Measurements from ENCODE around the gene KDELR3.

The KDELR3 gene

DNA sequence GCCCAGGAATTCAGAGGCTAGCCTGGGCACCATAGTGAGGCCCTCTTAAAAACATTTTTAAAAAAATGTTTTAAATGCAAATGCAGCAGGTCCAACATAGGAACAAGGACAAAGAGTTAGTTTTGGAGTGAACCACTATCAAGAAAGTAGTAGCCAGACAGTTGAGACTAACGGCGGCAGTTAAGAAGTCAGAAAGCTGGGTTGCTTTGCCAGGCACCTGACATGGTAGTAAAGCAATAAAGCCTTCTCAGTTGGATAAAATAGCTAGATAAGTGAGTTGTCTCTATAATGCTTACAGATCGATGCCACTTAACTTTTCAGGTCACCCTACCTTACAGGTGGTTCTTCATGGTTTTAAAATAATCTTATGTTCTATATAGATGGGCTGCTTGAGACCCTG, 55.1 kb downstream of the KDELR3 start:
- no peak for DNase-seq

DNA sequence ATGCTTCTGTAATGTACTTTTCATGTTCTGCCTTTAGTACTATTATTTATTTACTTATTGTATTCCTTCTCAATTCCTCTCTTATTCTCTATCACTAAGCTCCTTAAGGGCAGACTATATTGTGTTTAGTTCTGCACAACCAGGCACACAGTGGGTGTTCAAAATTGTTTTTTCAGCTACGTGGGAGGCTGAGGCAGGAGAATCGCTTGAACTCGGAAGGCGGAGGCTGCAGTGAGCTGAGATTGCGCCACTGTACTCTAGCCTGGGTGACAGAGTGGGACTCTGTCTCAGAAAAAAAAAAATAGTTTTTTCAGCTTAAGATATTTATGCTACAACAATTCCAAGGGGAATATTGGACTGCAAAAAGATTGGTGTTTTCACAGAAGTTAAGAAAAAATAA, 55.6 kb downstream of the KDELR3 start:
- DNase-seq, result no peak

- DNase-seq, result no peak
Observed at GRCh38 chr22:38524429-38524828, 56.5 kb downstream of the KDELR3 start.

DNA sequence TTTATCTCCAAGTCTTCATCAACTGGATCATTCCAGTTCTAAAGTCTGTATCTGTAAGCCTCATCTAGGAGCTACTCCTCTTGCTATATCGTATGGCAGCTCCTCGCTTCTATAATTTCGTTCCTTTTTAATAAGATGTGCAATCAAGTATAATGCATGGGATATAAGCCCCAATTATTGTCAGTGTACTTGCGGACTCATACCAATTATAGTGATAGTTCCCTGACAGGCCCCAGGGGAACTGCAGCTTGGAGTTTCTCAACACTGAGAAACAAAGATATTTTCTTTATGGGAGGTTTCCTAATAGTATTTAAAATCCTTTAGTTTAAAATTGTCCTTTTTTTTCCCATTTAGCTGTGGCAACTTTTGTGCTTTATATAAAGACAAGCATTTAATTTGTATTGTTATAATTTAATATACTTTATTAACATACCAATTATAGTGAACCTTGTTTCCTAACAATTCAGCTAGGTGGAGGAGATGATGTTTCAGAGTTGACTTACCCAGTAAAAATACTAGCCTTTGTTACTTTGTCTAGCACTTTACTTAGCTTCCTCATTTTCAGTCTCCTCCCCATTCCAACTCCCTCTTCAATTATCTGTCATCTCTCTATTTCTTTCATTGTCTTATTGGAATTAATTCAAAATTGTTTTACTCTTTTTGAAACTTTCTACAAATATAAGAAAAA, 63.5 kb downstream of the KDELR3 start:
- no peak for DNase-seq

Data from fibroblast of skin of right biceps (primary cell).